H9 (cell line): ENCODE results near the gene ATP8A2. TPM values are rescaled to one million over a fixed set of nuclear protein-coding genes. Genes with fewer than 3 reads are reported as not detected.
A peak's percentile ranks its signal among the peaks of the same experiment; 100 is the strongest.

ENCODE experiments used
- DNase-seq: peaks from one replicate; pipeline ENCODE4 v3.0.0-alpha.2; 2017
- H2AFZ ChIP-seq: one replicate; pipeline ENCODE4 v1.6.1; 2013; ENCODE audit warnings: mild to moderate bottlenecking, low read length, control low read depth, moderate library complexity
- H2AK5ac ChIP-seq: 2 replicates; pipeline ENCODE4 v1.6.1; 2013; ENCODE audit warnings: low read length, control low read depth, mixed read lengths; ENCODE audit not compliant: insufficient read length
- H2BK120ac ChIP-seq: one replicate; pipeline ENCODE4 v1.6.1; 2013; ENCODE audit warnings: low read depth, mild to moderate bottlenecking, low read length, control low read depth, inconsistent platforms; ENCODE audit not compliant: poor library complexity, severe bottlenecking
- H2BK12ac ChIP-seq: 2 replicates; pipeline ENCODE4 v1.6.1; 2013; ENCODE audit warnings: low read length, control low read depth, mixed read lengths, low read depth; ENCODE audit not compliant: insufficient read length
- H2BK15ac ChIP-seq: 2 replicates; pipeline ENCODE4 v1.6.1; 2013; ENCODE audit warnings: low read depth, low read length, control low read depth
- H2BK20ac ChIP-seq: one replicate; pipeline ENCODE4 v1.6.1; 2013; ENCODE audit warnings: low read depth, mild to moderate bottlenecking, low read length, control low read depth, inconsistent platforms; ENCODE audit not compliant: poor library complexity, severe bottlenecking
- H2BK5ac ChIP-seq: 2 replicates; pipeline ENCODE4 v1.6.1; 2013; ENCODE audit warnings: low read length, control low read depth, mixed read lengths; ENCODE audit not compliant: insufficient read length
- H3K14ac ChIP-seq: 2 replicates; pipeline ENCODE4 v1.6.1; 2013; ENCODE audit warnings: low read length, control low read depth; ENCODE audit not compliant: insufficient read depth
- H3K18ac ChIP-seq: 2 replicates; pipeline ENCODE4 v1.6.1; 2013; ENCODE audit warnings: low read depth, mild to moderate bottlenecking, mixed read lengths, low read length, control low read depth; ENCODE audit not compliant: insufficient read length
- H3K23ac ChIP-seq: 2 replicates; pipeline ENCODE4 v1.6.1; 2013; ENCODE audit warnings: low read length, control low read depth, mixed read lengths, low read depth; ENCODE audit not compliant: insufficient read length
- H3K23me2 ChIP-seq: 2 replicates; pipeline ENCODE4 v1.6.1; 2013; ENCODE audit warnings: low read depth, mild to moderate bottlenecking, mixed read lengths, low read length, control low read depth; ENCODE audit not compliant: insufficient read length, poor library complexity, severe bottlenecking
- H3K27ac ChIP-seq: 2 replicates; pipeline ENCODE4 v1.5.1; 2013; ENCODE audit warnings: low read length, control low read depth, mixed read lengths, low read depth; ENCODE audit not compliant: insufficient read length
- H3K27me3 ChIP-seq: 2 replicates; pipeline ENCODE4 v1.6.1; 2013; ENCODE audit warnings: low read length, control low read depth, inconsistent platforms; ENCODE audit not compliant: insufficient read depth
- H3K4ac ChIP-seq: 2 replicates; pipeline ENCODE4 v1.6.1; 2013; ENCODE audit warnings: low read depth, mild to moderate bottlenecking, control low read depth, inconsistent platforms, low read length, moderate library complexity
- H3K4me1 ChIP-seq: 2 replicates; pipeline ENCODE4 v1.6.1; 2013; ENCODE audit warnings: low read length, control low read depth, inconsistent platforms; ENCODE audit not compliant: insufficient read depth
- H3K4me2 ChIP-seq: 2 replicates; pipeline ENCODE4 v1.6.1; 2013; ENCODE audit warnings: low read length, control low read depth, mixed read lengths; ENCODE audit not compliant: insufficient read length, insufficient read depth
- H3K56ac ChIP-seq: 2 replicates; pipeline ENCODE4 v1.6.1; 2013; ENCODE audit warnings: low read depth, mild to moderate bottlenecking, mixed read lengths, low read length, control low read depth; ENCODE audit not compliant: insufficient read length
- H3K79me1 ChIP-seq: 2 replicates; pipeline ENCODE4 v1.6.1; 2013; ENCODE audit warnings: low read depth, mild to moderate bottlenecking, moderate library complexity, low read length, control low read depth, inconsistent platforms; ENCODE audit not compliant: insufficient read depth, poor library complexity, severe bottlenecking
- H3K79me2 ChIP-seq: 2 replicates; pipeline ENCODE4 v1.6.1; 2013; ENCODE audit warnings: low read length, control low read depth, inconsistent platforms; ENCODE audit not compliant: insufficient read depth
- H3K9ac ChIP-seq: 2 replicates; pipeline ENCODE4 v1.6.1; 2013; ENCODE audit warnings: low read length, control low read depth, mixed read lengths; ENCODE audit not compliant: insufficient read length; ENCODE audit errors: extremely low read depth
- H3K9me3 ChIP-seq: one replicate; pipeline ENCODE4 v1.6.1; 2013; ENCODE audit warnings: low read depth, low read length, inconsistent platforms; ENCODE audit not compliant: control insufficient read depth
- H3T11ph ChIP-seq: one replicate; pipeline ENCODE4 v1.6.1; 2013; ENCODE audit warnings: mild to moderate bottlenecking, low read length, control low read depth, inconsistent platforms
- H4K20me1 ChIP-seq: one replicate; pipeline ENCODE4 v1.6.1; 2013; ENCODE audit not compliant: control insufficient read depth, insufficient read length, insufficient read depth
- H4K5ac ChIP-seq: 2 replicates; pipeline ENCODE4 v1.6.1; 2013; ENCODE audit warnings: low read depth, mild to moderate bottlenecking, mixed read lengths, low read length, control low read depth; ENCODE audit not compliant: insufficient read length
- H4K8ac ChIP-seq: replicated peaks from 2 replicates; pipeline ENCODE4 v1.6.1; 2013; ENCODE audit warnings: low read length, control low read depth, mixed read lengths, low read depth; ENCODE audit not compliant: insufficient read length
- H4K91ac ChIP-seq: 2 replicates; pipeline ENCODE4 v1.6.1; 2013; ENCODE audit warnings: low read depth, mild to moderate bottlenecking, moderate library complexity, mixed read lengths, low read length, control low read depth; ENCODE audit not compliant: insufficient read length
- H3K27ac Mint-ChIP-seq, 3 experiments: 2 replicates in 2 of 3; 3 replicates in 1 of 3; pipeline ENCODE4 v1.8.0; 2020 to 2021; ENCODE audit warnings: mixed read lengths in 3 of 3, mild to moderate bottlenecking in 1 of 3, moderate library complexity in 1 of 3
- H3K27me3 Mint-ChIP-seq: 2 replicates; pipeline ENCODE4 v1.8.0; 2021; ENCODE audit warnings: low read depth, mild to moderate bottlenecking, moderate library complexity, mixed read lengths
- H3K36me3 Mint-ChIP-seq, 3 experiments: 2 replicates in 2 of 3; 3 replicates in 1 of 3; pipeline ENCODE4 v1.8.0; 2020 to 2021; ENCODE audit warnings: low read depth in 3 of 3, mixed read lengths in 3 of 3; ENCODE audit not compliant: insufficient read depth in 1 of 3
- H3K4me1 Mint-ChIP-seq, 2 experiments: 2 replicates each; pipeline ENCODE4 v1.8.0; 2020; ENCODE audit warnings: mixed read lengths in 2 of 2
- H3K4me3 Mint-ChIP-seq, 2 experiments: 2 replicates in 1 of 2; 3 replicates in 1 of 2; pipeline ENCODE4 v1.8.0; 2020 to 2021; ENCODE audit warnings: mild to moderate bottlenecking in 2 of 2, mixed read lengths in 2 of 2, moderate library complexity in 1 of 2
- H3K9me3 Mint-ChIP-seq, 2 experiments: 2 replicates in 1 of 2; 3 replicates in 1 of 2; pipeline ENCODE4 v1.8.0; 2020; ENCODE audit warnings: mild to moderate bottlenecking in 2 of 2, mixed read lengths in 2 of 2, moderate library complexity in 1 of 2
- WGBS: extraction: QIAGEN DNeasy Blood & Tissue Kit; methylation state at CpG from one replicate; pipeline ENCODE4 v1.1.7; 2013; ENCODE audit warnings: missing lambda C conversion rate, low lambda C conversion rate, mixed read lengths; ENCODE audit not compliant: insufficient read length; ENCODE audit errors: extremely low coverage; 5-methylcytosine and 5-hydroxymethylcytosine counted together
- total RNA-seq: library from RNA; stranded (reverse); gene quantifications from 2 replicates; pipeline ENCODE4 v1.2.1, GENCODE V29; 2021
- TF ChIP-seq, protein P1 (sequence below): fragments of 200-600 bp; sonication (generic); conservative IDR thresholded peaks from 3 replicates; pipeline ENCODE4 v1.8.0; 2021; ENCODE audit warnings: antibody characterized with exemption, mild to moderate bottlenecking

ATP8A2 gene
- total RNA-seq, 1 experiment from 2014 or later = 18.2 TPM

- no peak overlapping the region for H3K14ac ChIP-seq
- WGBS = no CpG with 5 or more reads among the region's 8 CpGs
- no peaks in the 10 kb centered on the region; the same call in 1 of the 2 replicates for H3K27me3 Mint-ChIP-seq
- peaks cover 9% of the 10 kb centered on the region; the same call in 1 of the 2 replicates for H3K4me1 ChIP-seq
- DNase-seq = no peak
- no peak overlapping the region for H2BK120ac ChIP-seq
- no peak overlapping the region for H2BK15ac ChIP-seq
- no peak overlapping the region for H2BK20ac ChIP-seq
- no peaks in the 10 kb centered on the region for H3K79me2 ChIP-seq
- no peak overlapping the region for H2AFZ ChIP-seq
- H2BK5ac ChIP-seq = no peak overlapping the region
- no peak overlapping the region for H3K23ac ChIP-seq
- no peaks in the 10 kb centered on the region for H3K79me1 ChIP-seq
- H3K36me3 Mint-ChIP-seq = no peaks in the 10 kb centered on the region
- no peak overlapping the region for H3K4me2 ChIP-seq
- H3K18ac ChIP-seq = no peak overlapping the region
- H4K8ac ChIP-seq = no peak overlapping the region
- peaks cover 43 to 45% of the 10 kb centered on the region in 2 experiments for H3K4me1 Mint-ChIP-seq
- H3K9me3 Mint-ChIP-seq = no peaks in the 10 kb centered on the region
- H4K91ac ChIP-seq = no peak overlapping the region
- no peak overlapping the region; a peak in 1 of 5 replicates for H3K4me3 Mint-ChIP-seq
- no peaks in the 10 kb centered on the region for H3K27me3 ChIP-seq
- no peaks in the 10 kb centered on the region for H4K20me1 ChIP-seq
- H3K27ac ChIP-seq = no peak overlapping the region
- H3K56ac ChIP-seq = no peak overlapping the region
- no peak overlapping the region for H2BK12ac ChIP-seq
- H3K4ac ChIP-seq = no peak overlapping the region
- H3K9ac ChIP-seq = no peak overlapping the region
- H3K23me2 ChIP-seq = no peaks in the 10 kb centered on the region
- no peak overlapping the region for H3T11ph ChIP-seq
- TF ChIP-seq, protein P1, sequence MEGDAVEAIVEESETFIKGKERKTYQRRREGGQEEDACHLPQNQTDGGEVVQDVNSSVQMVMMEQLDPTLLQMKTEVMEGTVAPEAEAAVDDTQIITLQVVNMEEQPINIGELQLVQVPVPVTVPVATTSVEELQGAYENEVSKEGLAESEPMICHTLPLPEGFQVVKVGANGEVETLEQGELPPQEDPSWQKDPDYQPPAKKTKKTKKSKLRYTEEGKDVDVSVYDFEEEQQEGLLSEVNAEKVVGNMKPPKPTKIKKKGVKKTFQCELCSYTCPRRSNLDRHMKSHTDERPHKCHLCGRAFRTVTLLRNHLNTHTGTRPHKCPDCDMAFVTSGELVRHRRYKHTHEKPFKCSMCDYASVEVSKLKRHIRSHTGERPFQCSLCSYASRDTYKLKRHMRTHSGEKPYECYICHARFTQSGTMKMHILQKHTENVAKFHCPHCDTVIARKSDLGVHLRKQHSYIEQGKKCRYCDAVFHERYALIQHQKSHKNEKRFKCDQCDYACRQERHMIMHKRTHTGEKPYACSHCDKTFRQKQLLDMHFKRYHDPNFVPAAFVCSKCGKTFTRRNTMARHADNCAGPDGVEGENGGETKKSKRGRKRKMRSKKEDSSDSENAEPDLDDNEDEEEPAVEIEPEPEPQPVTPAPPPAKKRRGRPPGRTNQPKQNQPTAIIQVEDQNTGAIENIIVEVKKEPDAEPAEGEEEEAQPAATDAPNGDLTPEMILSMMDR = no peak
- H3K9me3 ChIP-seq = no peaks in the 10 kb centered on the region
- no peak overlapping the region for H4K5ac ChIP-seq
- H2AK5ac ChIP-seq = no peak overlapping the region
- H3K27ac Mint-ChIP-seq = peak overlapping the region; percentile 55 to 79 (median 59); a peak in 5 of 7 replicates
Observed at GRCh38 chr13:25848812-25849745, 477.3 kb downstream of the ATP8A2 start.
